A549 (cell line): Measurements from ENCODE around the gene PTPA.

Experiments used
- CTCF ChIP-seq: fragments of >200 bp; sonication (Bioruptor Twin); formaldehyde crosslinking; IDR thresholded peaks from 3 replicates; pipeline ENCODE4 v1.5.1; 2016
- HDAC2 ChIP-seq: fragments of 200-600 bp; sonication (generic); IDR thresholded peaks from 2 replicates; pipeline ENCODE4 v1.6.1; 2016
- RCOR1 ChIP-seq: fragments of 150-350 bp; IDR thresholded peaks from 2 replicates; pipeline ENCODE4 v1.6.1; 2014; ENCODE audit warnings: antibody characterized with exemption, low read length, low read depth
- SMC3 ChIP-seq: fragments of >200 bp; sonication (Bioruptor Twin); formaldehyde crosslinking; IDR thresholded peaks from 3 replicates; pipeline ENCODE4 v1.6.1; 2018; ENCODE audit warnings: inconsistent platforms

GRCh38 chr9:129175515-129175824, 64.3 kb downstream of the PTPA start:
- TF ChIP-seq HDAC2 (no peak), CTCF (no peak), RCOR1 (no peak), SMC3 (no peak)
